Osteocyte (in vitro differentiated cells): ENCODE data around the gene KRT79. TPM values are rescaled to one million over a fixed set of nuclear protein-coding genes. Genes with fewer than 3 reads are reported as not detected.

Source experiments
- DNase-seq: peaks from one replicate; pipeline ENCODE4 v3.0.0; 2021; ENCODE audit warnings: mixed read lengths; ENCODE audit not compliant: unreplicated experiment; ENCODE audit errors: extremely low spot score
- H3K27ac Mint-ChIP-seq: one replicate; pipeline ENCODE4 v1.8.0; 2021; ENCODE audit warnings: mild to moderate bottlenecking, mixed read lengths; ENCODE audit not compliant: unreplicated experiment
- H3K27me3 Mint-ChIP-seq: one replicate; pipeline ENCODE4 v1.8.0; 2021; ENCODE audit warnings: mixed read lengths; ENCODE audit not compliant: unreplicated experiment
- H3K36me3 Mint-ChIP-seq: one replicate; pipeline ENCODE4 v1.8.0; 2021; ENCODE audit warnings: mixed read lengths; ENCODE audit not compliant: unreplicated experiment
- H3K4me1 Mint-ChIP-seq: one replicate; pipeline ENCODE4 v1.8.0; 2021; ENCODE audit warnings: mixed read lengths; ENCODE audit not compliant: unreplicated experiment
- H3K4me3 Mint-ChIP-seq: one replicate; pipeline ENCODE4 v1.8.0; 2021; ENCODE audit warnings: mild to moderate bottlenecking, moderate library complexity, mixed read lengths; ENCODE audit not compliant: unreplicated experiment
- H3K9me3 Mint-ChIP-seq: one replicate; pipeline ENCODE4 v1.8.0; 2021; ENCODE audit warnings: mixed read lengths; ENCODE audit not compliant: unreplicated experiment
- total RNA-seq: library from RNA; stranded (reverse); gene quantifications from 2 replicates; pipeline ENCODE4 v1.2.1, GENCODE V29; 2021
- TF ChIP-seq, protein P1 (sequence below): fragments of 200-600 bp; sonication (generic); IDR thresholded peaks from 2 replicates; pipeline ENCODE4 v1.5.0; 2021; ENCODE audit warnings: antibody characterized with exemption, mild to moderate bottlenecking, moderate library complexity

KRT79 gene
- total RNA-seq, 1 donor from 2014 or later: not detected

DNA sequence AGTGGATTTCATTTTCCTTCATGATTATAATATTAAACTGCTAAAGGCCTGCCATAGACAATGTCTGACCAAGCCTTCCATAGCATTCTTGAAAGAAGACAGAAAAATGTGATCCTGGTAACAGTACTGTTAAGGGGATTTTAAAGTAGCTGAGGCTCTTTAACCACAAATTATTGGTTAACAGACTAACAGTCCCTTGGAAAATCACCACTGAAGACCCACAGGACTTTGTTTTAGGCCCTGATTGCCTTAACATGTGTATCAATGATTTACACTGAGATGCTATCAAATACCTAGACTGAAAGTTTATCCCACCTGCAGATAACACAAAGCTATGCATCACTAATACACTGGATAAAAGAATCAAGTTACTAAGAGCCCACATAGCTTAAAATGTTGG is 6.0 kb downstream of the KRT79 start:
- Mint-ChIP-seq H3K36me3 (no peaks in the 10 kb centered on the region), H3K4me3 (no peak overlapping the region), H3K27me3 (peaks cover 12% of the 10 kb centered on the region), H3K27ac (no peak overlapping the region), H3K4me1 (no peaks in the 10 kb centered on the region), H3K9me3 (no peaks in the 10 kb centered on the region)
- TF ChIP-seq, protein P1, sequence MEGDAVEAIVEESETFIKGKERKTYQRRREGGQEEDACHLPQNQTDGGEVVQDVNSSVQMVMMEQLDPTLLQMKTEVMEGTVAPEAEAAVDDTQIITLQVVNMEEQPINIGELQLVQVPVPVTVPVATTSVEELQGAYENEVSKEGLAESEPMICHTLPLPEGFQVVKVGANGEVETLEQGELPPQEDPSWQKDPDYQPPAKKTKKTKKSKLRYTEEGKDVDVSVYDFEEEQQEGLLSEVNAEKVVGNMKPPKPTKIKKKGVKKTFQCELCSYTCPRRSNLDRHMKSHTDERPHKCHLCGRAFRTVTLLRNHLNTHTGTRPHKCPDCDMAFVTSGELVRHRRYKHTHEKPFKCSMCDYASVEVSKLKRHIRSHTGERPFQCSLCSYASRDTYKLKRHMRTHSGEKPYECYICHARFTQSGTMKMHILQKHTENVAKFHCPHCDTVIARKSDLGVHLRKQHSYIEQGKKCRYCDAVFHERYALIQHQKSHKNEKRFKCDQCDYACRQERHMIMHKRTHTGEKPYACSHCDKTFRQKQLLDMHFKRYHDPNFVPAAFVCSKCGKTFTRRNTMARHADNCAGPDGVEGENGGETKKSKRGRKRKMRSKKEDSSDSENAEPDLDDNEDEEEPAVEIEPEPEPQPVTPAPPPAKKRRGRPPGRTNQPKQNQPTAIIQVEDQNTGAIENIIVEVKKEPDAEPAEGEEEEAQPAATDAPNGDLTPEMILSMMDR: no peak
- DNase-seq: no peak

GRCh38 chr12:52827499-52828090 is 6.5 kb downstream of the KRT79 start:
- Mint-ChIP-seq H3K9me3 (no peaks in the 10 kb centered on the region), H3K36me3 (no peaks in the 10 kb centered on the region), H3K4me3 (no peak overlapping the region), H3K4me1 (no peaks in the 10 kb centered on the region), H3K27me3 (peaks cover 12% of the 10 kb centered on the region), H3K27ac (no peak overlapping the region)
- no peak for DNase-seq
- TF ChIP-seq, protein P1: no peak

- Mint-ChIP-seq H3K27ac (no peak overlapping the region), H3K4me1 (no peaks in the 10 kb centered on the region), H3K4me3 (no peak overlapping the region), H3K9me3 (no peaks in the 10 kb centered on the region), H3K36me3 (no peaks in the 10 kb centered on the region), H3K27me3 (peaks cover 12% of the 10 kb centered on the region)
- TF ChIP-seq, protein P1: no peak
- no peak for DNase-seq
These were observed 7.3 kb downstream of the KRT79 start for GRCh38 chr12:52826611-52827498.

DNA sequence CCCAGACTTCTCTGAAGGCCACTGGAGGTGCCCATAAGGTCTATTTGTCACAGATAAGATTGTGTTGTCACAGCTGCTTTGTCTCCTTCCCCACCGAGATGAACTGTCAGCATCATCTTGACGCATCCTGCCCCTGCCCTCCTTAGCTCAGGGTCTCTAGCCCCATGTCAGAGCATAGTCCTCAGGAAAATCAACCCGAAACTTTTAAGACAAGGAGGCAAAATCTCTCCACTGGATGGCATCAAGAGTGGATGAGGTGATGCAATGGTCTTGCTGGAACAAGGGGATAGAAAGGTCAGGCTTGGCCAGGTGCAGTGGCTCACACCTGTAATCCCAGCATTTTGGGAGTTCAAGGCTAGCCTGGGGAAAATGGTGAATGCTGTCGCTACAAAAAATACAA is 8.2 kb downstream of the KRT79 start:
- peaks cover 12% of the 10 kb centered on the region for H3K27me3 Mint-ChIP-seq
- no peaks in the 10 kb centered on the region for H3K4me1 Mint-ChIP-seq
- no peak overlapping the region for H3K27ac Mint-ChIP-seq
- no peaks in the 10 kb centered on the region for H3K36me3 Mint-ChIP-seq
- TF ChIP-seq, protein P1: no peak
- no peak for DNase-seq
- H3K9me3 Mint-ChIP-seq: no peaks in the 10 kb centered on the region
- no peak overlapping the region for H3K4me3 Mint-ChIP-seq

DNA sequence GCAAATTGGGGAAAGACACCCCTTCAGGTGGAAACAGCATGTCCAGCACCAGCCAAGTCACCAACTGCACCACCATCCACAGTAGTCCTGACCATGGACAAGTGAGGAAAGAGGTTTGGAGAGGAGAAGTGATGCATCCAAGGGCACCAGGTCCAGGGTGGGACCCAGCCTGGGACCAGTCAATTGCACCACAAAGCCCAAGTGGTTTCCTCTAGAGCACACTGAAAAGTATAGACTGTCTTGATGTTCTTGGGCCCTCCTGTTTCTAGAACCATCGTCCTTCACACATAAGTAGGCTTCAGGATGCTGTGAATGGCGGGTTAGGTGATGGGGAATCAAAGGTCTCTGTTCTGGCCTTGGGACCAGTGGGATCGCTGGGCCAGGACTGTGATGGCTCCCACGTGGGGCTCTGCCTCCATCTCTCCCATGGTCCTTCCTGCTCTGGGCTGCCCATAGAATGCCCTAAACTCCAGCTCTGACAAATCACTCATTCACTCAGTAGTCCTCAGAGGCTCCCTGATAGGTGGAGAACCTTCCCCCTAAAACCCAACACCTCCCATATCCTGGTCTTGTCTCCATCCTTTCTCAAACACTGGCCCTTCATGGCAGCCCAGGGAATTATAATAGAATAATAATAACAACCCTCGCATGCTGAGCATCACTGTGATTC is 9.2 kb downstream of the KRT79 start:
- no peaks in the 10 kb centered on the region for H3K36me3 Mint-ChIP-seq
- H3K27ac Mint-ChIP-seq: no peak overlapping the region
- no peaks in the 10 kb centered on the region for H3K4me1 Mint-ChIP-seq
- H3K27me3 Mint-ChIP-seq: peaks cover 15% of the 10 kb centered on the region
- no peak for DNase-seq
- TF ChIP-seq, protein P1: no peak
- no peaks in the 10 kb centered on the region for H3K9me3 Mint-ChIP-seq
- H3K4me3 Mint-ChIP-seq: no peak overlapping the region
